SK-N-SH (cell line): ENCODE results near the gene SELENOS. TPM values are rescaled to one million over a fixed set of nuclear protein-coding genes. Genes with fewer than 3 reads are reported as not detected.

Experiments used
- CTCF ChIA-PET: fragments of 300-600, 350-600 bp; formaldehyde crosslinking; extraction: SDS; loops from one replicate; lab custom pipeline; 2021; lab: Yijun Ruan, JAX
- POLR2A ChIA-PET: fragments of 350-600 bp; sonication (Branson Sonifier 250); formaldehyde crosslinking; extraction: SDS; loops from one replicate; lab custom pipeline; 2020; ENCODE audit warnings: antibody characterized with exemption, inconsistent platforms; lab: Yijun Ruan, JAX
- DNase-seq: peaks from one replicate; pipeline ENCODE4 v3.0.0; 2012
- H2AFZ ChIP-seq: fragments of 200-600 bp; sonication (generic); 2 replicates; pipeline ENCODE4 v1.8.1; 2016; ENCODE audit warnings: antibody characterized with exemption, mild to moderate bottlenecking, low read depth
- H3F3A ChIP-seq: fragments of 200-600 bp; sonication (generic); replicated peaks from 2 replicates; pipeline ENCODE3; 2016; ENCODE audit warnings: antibody characterized with exemption, mild to moderate bottlenecking; ENCODE audit not compliant: insufficient read depth
- H3K27ac ChIP-seq, 2 experiments: fragments of 200-500 bp in 1 of 2; fragments of 200-600 bp in 1 of 2; sonication (Bioruptor generic) in 1 of 2; sonication (generic), shearing (Covaris generic) in 1 of 2; 2 replicates each; pipeline versions ENCODE4 v1.5.1 to v1.6.1; 2014 to 2016; ENCODE audit warnings: low read depth in 2 of 2, inconsistent platforms in 1 of 2, low read length in 1 of 2, mild to moderate bottlenecking in 1 of 2, mixed read lengths in 1 of 2
- H3K27me3 ChIP-seq: fragments of 200-600 bp; sonication (generic), shearing (Covaris generic); 2 replicates; pipeline ENCODE4 v1.6.1; 2016; ENCODE audit warnings: mixed run types; ENCODE audit not compliant: insufficient read depth
- H3K36me3 ChIP-seq, 2 experiments: fragments of 200-500 bp in 1 of 2; fragments of 200-600 bp in 1 of 2; sonication (Bioruptor generic) in 1 of 2; sonication (generic) in 1 of 2; replicated peaks in 1 of 2; 2 replicates each; pipeline versions ENCODE3 to v1.5.1; 2014 to 2016; ENCODE audit warnings: low read length in 1 of 2, mild to moderate bottlenecking in 1 of 2; ENCODE audit not compliant: insufficient read depth in 2 of 2, control insufficient read depth in 1 of 2
- H3K4me1 ChIP-seq, 2 experiments: fragments of 200-500 bp in 1 of 2; fragments of 200-600 bp in 1 of 2; sonication (Bioruptor generic) in 1 of 2; sonication (generic), shearing (Covaris generic) in 1 of 2; 2 replicates each; pipeline versions ENCODE4 v1.5.1 to v1.6.1; 2014 to 2016; ENCODE audit warnings: low read depth in 1 of 2, low read length in 1 of 2, mixed run types in 1 of 2; ENCODE audit not compliant: insufficient read depth in 2 of 2, control insufficient read depth in 1 of 2
- H3K4me2 ChIP-seq: fragments of 200-600 bp; sonication (generic), shearing (Covaris generic); 2 replicates; pipeline ENCODE4 v1.6.1; 2017; ENCODE audit warnings: mixed run types
- H3K4me3 ChIP-seq, 2 experiments: fragments of 200-500 bp in 1 of 2; fragments of 200-600 bp in 1 of 2; sonication (Bioruptor generic) in 1 of 2; sonication (generic), shearing (Covaris generic) in 1 of 2; 2 replicates each; pipeline versions ENCODE4 v1.5.1 to v1.8.1; 2014 to 2016; ENCODE audit warnings: low read depth in 2 of 2, inconsistent platforms in 1 of 2, low read length in 1 of 2, mild to moderate bottlenecking in 1 of 2, mixed read lengths in 1 of 2, moderate library complexity in 1 of 2
- H3K79me2 ChIP-seq: fragments of 200-600 bp; sonication (generic); 2 replicates; pipeline ENCODE4 v1.8.1; 2017; ENCODE audit warnings: mild to moderate bottlenecking; ENCODE audit not compliant: insufficient read depth
- H3K9ac ChIP-seq: fragments of 200-600 bp; sonication (generic); 2 replicates; pipeline ENCODE4 v1.6.1; 2017; ENCODE audit warnings: mixed run types
- H3K9me2 ChIP-seq: fragments of 200-600 bp; sonication (generic); 2 replicates; pipeline ENCODE4 v1.6.1; 2017; ENCODE audit warnings: mixed run types
- H3K9me3 ChIP-seq: fragments of 200-600 bp; sonication (generic); 2 replicates; pipeline ENCODE4 v1.6.1; 2017; ENCODE audit warnings: mixed run types, mild to moderate bottlenecking, moderate library complexity
- H4K20me1 ChIP-seq: fragments of 200-600 bp; sonication (generic); 2 replicates; pipeline ENCODE4 v1.6.1; 2017; ENCODE audit warnings: mild to moderate bottlenecking, mixed run types; ENCODE audit not compliant: insufficient read depth
- CHD2 ChIP-seq: fragments of 150-350 bp; IDR thresholded peaks from 2 replicates; pipeline ENCODE4 v1.6.1; 2018; ENCODE audit warnings: low read length; ENCODE audit not compliant: partially characterized antibody
- FOSL2 ChIP-seq: IDR thresholded peaks from 2 replicates; pipeline ENCODE4 v1.4.0; 2012; ENCODE audit warnings: low read depth, mild to moderate bottlenecking, moderate library complexity, borderline replicate concordance
- FOXM1 ChIP-seq: IDR thresholded peaks from 2 replicates; pipeline ENCODE4 v1.4.0; 2012; ENCODE audit warnings: low read depth, mild to moderate bottlenecking
- IRF3 ChIP-seq: fragments of 150-350 bp; IDR thresholded peaks from 2 replicates; pipeline ENCODE4 v1.6.1; 2016; ENCODE audit warnings: mild to moderate bottlenecking, low read depth, low read length
- MEF2A ChIP-seq: IDR thresholded peaks from 2 replicates; pipeline ENCODE4 v1.4.0; 2012; ENCODE audit warnings: low read depth, borderline replicate concordance
- NFIC ChIP-seq: IDR thresholded peaks from 2 replicates; pipeline ENCODE4 v1.4.0; 2012; ENCODE audit warnings: borderline replicate concordance
- NRF1 ChIP-seq: IDR thresholded peaks from 2 replicates; pipeline ENCODE4 v1.6.1; 2012; ENCODE audit warnings: low read depth, mild to moderate bottlenecking, low read length
- REST ChIP-seq: IDR thresholded peaks from 2 replicates; pipeline ENCODE4 v1.6.1; 2012; ENCODE audit warnings: mild to moderate bottlenecking, low read depth, low read length, moderate library complexity
- RFX5 ChIP-seq: IDR thresholded peaks from 2 replicates; pipeline ENCODE4 v1.6.1; 2012; ENCODE audit warnings: mild to moderate bottlenecking, improper control_type of control experiment, low read length
- SMC3 ChIP-seq: IDR thresholded peaks from 2 replicates; pipeline ENCODE4 v1.6.1; 2012; ENCODE audit warnings: low read depth, low read length, improper control_type of control experiment
- TEAD4 ChIP-seq: IDR thresholded peaks from 2 replicates; pipeline ENCODE4 v1.4.0; 2012; ENCODE audit warnings: mild to moderate bottlenecking, borderline replicate concordance; ENCODE audit not compliant: insufficient read depth
- USF1 ChIP-seq: IDR thresholded peaks from 2 replicates; pipeline ENCODE4 v1.4.0; 2012; ENCODE audit warnings: low read depth, borderline replicate concordance
- USF2 ChIP-seq: fragments of 150-350 bp; IDR thresholded peaks from 2 replicates; pipeline ENCODE4 v1.6.1; 2017; ENCODE audit warnings: antibody characterized with exemption, low read length, low read depth, borderline replicate concordance
- YY1 ChIP-seq: IDR thresholded peaks from 2 replicates; pipeline ENCODE4 v1.4.0; 2012; ENCODE audit warnings: low read depth, mild to moderate bottlenecking
- WGBS: methylation state at CpG from one replicate; pipeline ENCODE4 v1.1.6; 2017; ENCODE audit warnings: low lambda C conversion rate; 5-methylcytosine and 5-hydroxymethylcytosine counted together
- polyA plus RNA-seq, 3 experiments: library from polyadenylated mRNA; depleted of rRNA; stranded (reverse); fragments of >200 nt; gene quantifications; 2 replicates each; pipeline ENCODE4 v1.2.3, GENCODE V29; 2012

Gene SELENOS
- polyA plus RNA-seq, 1 of the 3 experiments (the other 2 are of a cell fraction) = 101 TPM

- H3F3A ChIP-seq = no peaks in the 10 kb centered on the region
- H3K79me2 ChIP-seq = peaks cover 100% of the 10 kb centered on the region
- DNase-seq = no peak
- H3K27ac ChIP-seq = no peak overlapping the region
- H3K27me3 ChIP-seq = no peaks in the 10 kb centered on the region
- peaks cover 84% of the 10 kb centered on the region for H4K20me1 ChIP-seq
- ChIA-PET POLR2A (no interaction called here), CTCF (interaction anchor here (1.3 to 2.1 kb wide), 2 partner anchors 118 to 232 kb away, joined by 3 to 15 read pairs; no protein-coding TSS in a partner anchor)
- H3K4me2 ChIP-seq = no peak overlapping the region
- 0 out of 2 replicates have a peak, but pooled peaks cover 3% of the 10 kb centered on the region for H3K9me2 ChIP-seq
- 94% methylated on average over 6 of the region's 6 CpGs for WGBS
- H3K36me3 ChIP-seq = peaks cover 2 to 13% of the 10 kb centered on the region in 2 experiments
- H3K9me3 ChIP-seq = no peaks in the 10 kb centered on the region
- no peak overlapping the region for H3K9ac ChIP-seq
- H3K4me1 ChIP-seq = peaks cover 15 to 17% of the 10 kb centered on the region in 2 experiments; a peak in 1 of 4 replicates
- H2AFZ ChIP-seq = no peak overlapping the region
- H3K4me3 ChIP-seq = no peak overlapping the region
- TF ChIP-seq REST = no peak
- no peak for TF ChIP-seq NRF1
- no peak for TF ChIP-seq RFX5
- no peak for TF ChIP-seq MEF2A
- no peak for TF ChIP-seq FOSL2
- TF ChIP-seq IRF3 = no peak
These were observed 37.6 kb downstream of the SELENOS start for GRCh38 chr15:101239724-101240136.

- H3K27me3 ChIP-seq = no peaks in the 10 kb centered on the region
- peaks cover 82% of the 10 kb centered on the region for H4K20me1 ChIP-seq
- H3K27ac ChIP-seq = no peak overlapping the region
- H3K36me3 ChIP-seq = peaks cover 14 to 30% of the 10 kb centered on the region in 2 experiments
- H3F3A ChIP-seq = no peaks in the 10 kb centered on the region
- peaks cover 100% of the 10 kb centered on the region for H3K79me2 ChIP-seq
- no peak overlapping the region for H3K4me2 ChIP-seq
- 0 out of 2 replicates have a peak, but pooled peaks cover 3% of the 10 kb centered on the region for H3K9me2 ChIP-seq
- no peak overlapping the region for H3K9ac ChIP-seq
- no peak for DNase-seq
- no peak overlapping the region for H2AFZ ChIP-seq
- no peak overlapping the region for H3K4me3 ChIP-seq
- POLR2A ChIA-PET = no interaction called here
- no peaks in the 10 kb centered on the region for H3K9me3 ChIP-seq
- H3K4me1 ChIP-seq = peaks cover 12% of the 10 kb centered on the region in 2 experiments; a peak in 1 of 4 replicates
- CTCF ChIA-PET = no interaction called here
- WGBS = 95% methylated on average over 12 of the region's 12 CpGs
- TF ChIP-seq REST (no peak), SMC3 (no peak), USF2 (no peak), YY1 (no peak), NFIC (no peak), CHD2 (no peak), USF1 (no peak), TEAD4 (no peak), FOXM1 (no peak), RFX5 (no peak)
These were observed 40.0 kb downstream of the SELENOS start for GRCh38 chr15:101237251-101237650.
